ENCODE measurements around the gene ADPRS.

ADPRS gene

GRCh38 chr1:36092166-36092797 is 3.6 kb downstream of the ADPRS start:
- Histone ChIP-seq H3K4me3 (no peak overlapping the region; a peak in 1 of 20 replicates), H3K9ac (peak overlapping the region; percentile 60 to 92 (median 72); a peak in 19 of 22 replicates), H3K27me3 (no peaks in the 10 kb centered on the region), H3K27ac (peak overlapping the region in 8 of 11 experiments; percentile 69 to 81 (median 78); a peak in 15 of 22 replicates), H4K20me1 (peaks cover 38 to 72% (median 49%) of the 10 kb centered on the region in 11 experiments; a peak in 19 of 22 replicates), H3K36me3 (peaks cover 42 to 61% (median 55%) of the 10 kb centered on the region in 11 experiments), H3K9me3 (replicated peaks in 1 of 11) (no peaks in the 10 kb centered on the region), H3K4me2 (peak overlapping the region; percentile 85 to 99 (median 94)), H3K4me1 (peaks cover 86 to 93% (median 90%) of the 10 kb centered on the region in 10 experiments)
- TF ChIP-seq Cebpa-rat (IDR thresholded peaks at IDR 0.05): no peak

GRCh38 chr1:36092798-36093185 is 4.1 kb downstream of the ADPRS start:
- no peak for TF ChIP-seq Cebpa-rat (IDR thresholded peaks at IDR 0.05)
- Histone ChIP-seq H3K4me2 (peak overlapping the region; percentile 85 to 99 (median 94)), H3K27me3 (no peaks in the 10 kb centered on the region), H3K9ac (peak overlapping the region; percentile 60 to 92 (median 72); a peak in 21 of 22 replicates), H3K9me3 (replicated peaks in 1 of 11) (no peaks in the 10 kb centered on the region), H3K27ac (peak overlapping the region in 10 of 11 experiments; percentile 58 to 81 (median 76); a peak in 18 of 22 replicates), H3K36me3 (peaks cover 42 to 64% (median 55%) of the 10 kb centered on the region in 11 experiments), H3K4me1 (peaks cover 83 to 93% (median 90%) of the 10 kb centered on the region in 10 experiments), H4K20me1 (peaks cover 38 to 72% (median 49%) of the 10 kb centered on the region in 11 experiments; a peak in 19 of 22 replicates), H3K4me3 (peak overlapping the region in 6 of 10 experiments; percentile 15 to 44 (median 31); a peak in 8 of 20 replicates)

GRCh38 chr1:36093226-36093625 is 4.5 kb downstream of the ADPRS start:
- Histone ChIP-seq H3K27ac (peak overlapping the region; percentile 58 to 81 (median 75); a peak in 21 of 22 replicates), H3K9me3 (replicated peaks in 1 of 11) (no peaks in the 10 kb centered on the region), H3K27me3 (no peaks in the 10 kb centered on the region), H3K4me3 (peak overlapping the region in 8 of 10 experiments; percentile 15 to 45 (median 31); a peak in 13 of 20 replicates), H3K36me3 (peaks cover 42 to 64% (median 55%) of the 10 kb centered on the region in 11 experiments), H3K4me2 (peak overlapping the region; percentile 85 to 99 (median 94)), H3K9ac (peak overlapping the region; percentile 60 to 92 (median 72)), H3K4me1 (peaks cover 79 to 92% (median 89%) of the 10 kb centered on the region in 10 experiments), H4K20me1 (peaks cover 38 to 72% (median 49%) of the 10 kb centered on the region in 11 experiments; a peak in 19 of 22 replicates)
- no peak for TF ChIP-seq Cebpa-rat (IDR thresholded peaks at IDR 0.05)

GRCh38 chr1:36093929-36094328 is 5.2 kb downstream of the ADPRS start:
- Histone ChIP-seq H3K9me3 (replicated peaks in 1 of 11) (no peaks in the 10 kb centered on the region), H3K4me1 (peaks cover 76 to 92% (median 87%) of the 10 kb centered on the region in 10 experiments), H4K20me1 (peaks cover 37 to 72% (median 49%) of the 10 kb centered on the region in 11 experiments; a peak in 19 of 22 replicates), H3K9ac (peak overlapping the region; percentile 60 to 92 (median 72)), H3K4me3 (peak overlapping the region in 8 of 10 experiments; percentile 5 to 45 (median 31); a peak in 8 of 20 replicates), H3K36me3 (peaks cover 42 to 64% (median 55%) of the 10 kb centered on the region in 11 experiments), H3K27me3 (no peaks in the 10 kb centered on the region), H3K4me2 (peak overlapping the region; percentile 85 to 99 (median 94)), H3K27ac (peak overlapping the region; percentile 58 to 81 (median 75))
- TF ChIP-seq Cebpa-rat (IDR thresholded peaks at IDR 0.05): no peak

GRCh38 chr1:36094621-36095061 is 5.9 kb downstream of the ADPRS start:
- Histone ChIP-seq H3K36me3 (peaks cover 42 to 64% (median 55%) of the 10 kb centered on the region in 11 experiments), H3K9me3 (replicated peaks in 1 of 11) (no peaks in the 10 kb centered on the region), H3K27ac (peak overlapping the region; percentile 58 to 81 (median 75); a peak in 20 of 22 replicates), H3K9ac (peak overlapping the region; percentile 4 to 92 (median 72); a peak in 20 of 22 replicates), H3K4me1 (peaks cover 76 to 90% (median 84%) of the 10 kb centered on the region in 10 experiments), H3K4me2 (peak overlapping the region; percentile 85 to 99 (median 94)), H3K4me3 (peak overlapping the region in 1 of 10 experiments; percentile 44; a peak in 2 of 20 replicates), H4K20me1 (peaks cover 31 to 72% (median 49%) of the 10 kb centered on the region in 11 experiments; a peak in 19 of 22 replicates), H3K27me3 (no peaks in the 10 kb centered on the region)
- TF ChIP-seq Cebpa-rat (IDR thresholded peaks at IDR 0.05): no peak; a peak in 1 of 22 replicates

GRCh38 chr1:36095760-36096405 is 7.2 kb downstream of the ADPRS start:
- Histone ChIP-seq H3K4me1 (peaks cover 64 to 83% (median 73%) of the 10 kb centered on the region in 10 experiments), H4K20me1 (peaks cover 27 to 62% (median 43%) of the 10 kb centered on the region in 11 experiments; a peak in 19 of 22 replicates), H3K4me2 (peak overlapping the region; percentile 85 to 99 (median 94)), H3K9me3 (replicated peaks in 1 of 11) (no peaks in the 10 kb centered on the region), H3K4me3 (peak overlapping the region in 2 of 10 experiments; percentile 7 to 18; a peak in 2 of 20 replicates), H3K9ac (peak overlapping the region in 9 of 11 experiments; percentile 2 to 53 (median 36); a peak in 7 of 22 replicates), H3K36me3 (peaks cover 37 to 58% (median 46%) of the 10 kb centered on the region in 11 experiments), H3K27me3 (no peaks in the 10 kb centered on the region), H3K27ac (peak overlapping the region; percentile 1 to 81 (median 75); a peak in 19 of 22 replicates)
- TF ChIP-seq Cebpa-rat (IDR thresholded peaks at IDR 0.05): no peak

GRCh38 chr1:36096500-36097432 is 8.1 kb downstream of the ADPRS start:
- peaks cover 28 to 49% (median 38%) of the 10 kb centered on the region in 11 experiments for H3K36me3 ChIP-seq
- peaks cover 22 to 53% (median 34%) of the 10 kb centered on the region in 11 experiments; a peak in 19 of 22 replicates for H4K20me1 ChIP-seq
- TF ChIP-seq Cebpa-rat (IDR thresholded peaks at IDR 0.05): no peak
- peak overlapping the region; percentile 85 to 99 (median 94) for H3K4me2 ChIP-seq
- no peaks in the 10 kb centered on the region for H3K27me3 ChIP-seq
- peak overlapping the region; percentile 1 to 81 (median 74); a peak in 20 of 22 replicates for H3K27ac ChIP-seq
- peak overlapping the region; percentile 2 to 62 (median 36); a peak in 17 of 22 replicates for H3K9ac ChIP-seq
- peaks cover 55 to 74% (median 64%) of the 10 kb centered on the region in 10 experiments for H3K4me1 ChIP-seq
- H3K9me3 ChIP-seq (replicated peaks in 1 of 11): no peaks in the 10 kb centered on the region
- peak overlapping the region in 2 of 10 experiments; percentile 7 to 18; a peak in 2 of 20 replicates for H3K4me3 ChIP-seq

All from BLaER1 treated with 17β-estradiol and CSF1 and Interleukin-3, amounts not matched to agents 10 nM and 100 nM (cell line).